Measurements from ENCODE around the gene FAIM2.

Gene FAIM2

DNA sequence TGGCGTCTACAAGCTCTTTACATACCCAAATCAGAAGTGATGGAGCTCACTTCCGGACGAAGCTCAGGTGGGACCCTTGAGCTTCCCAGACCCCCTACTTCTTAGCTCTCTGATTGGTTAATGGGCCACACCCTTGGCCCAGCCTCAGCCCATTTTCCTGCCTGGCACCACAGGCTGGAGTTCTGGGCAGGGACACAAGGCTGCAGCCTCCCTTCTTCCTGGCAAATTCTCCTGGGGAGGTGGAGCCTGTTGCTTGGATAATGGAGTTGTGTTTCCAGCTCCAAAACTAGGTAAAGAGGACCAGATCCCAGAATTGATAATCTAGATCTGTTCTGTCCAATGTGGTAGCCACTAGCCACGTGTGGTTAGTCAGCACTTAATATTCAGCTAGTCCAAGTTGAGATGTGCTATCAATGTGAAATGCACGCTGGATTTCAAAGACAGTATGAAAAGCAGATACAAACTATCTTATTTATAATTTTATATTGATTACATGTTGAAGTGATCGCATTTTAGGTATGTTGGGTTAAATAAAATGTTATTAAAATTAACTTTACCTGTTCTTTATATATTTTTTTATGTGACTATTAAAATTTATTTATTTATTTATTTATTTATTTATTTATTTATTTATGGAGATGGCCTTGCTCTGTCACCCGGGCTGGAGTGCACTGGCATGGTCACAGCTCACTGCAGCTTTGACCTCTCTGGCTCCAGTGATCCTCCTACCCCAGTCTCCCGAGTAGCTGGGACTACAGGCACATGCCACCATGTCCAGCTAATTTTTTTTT, 12.6 kb upstream of the FAIM2 start:
- H3K27me3 ChIP-seq (ENCODE audit: insufficient read depth, low read length): no peaks in the 10 kb centered on the region
- WGBS: 88% methylated on average over 6 of the region's 8 CpGs
- H3K9me3 ChIP-seq (ENCODE audit: insufficient read depth, low read depth, low read length): no peaks in the 10 kb centered on the region
- H3K36me3 ChIP-seq (ENCODE audit: insufficient read depth, low read length): no peaks in the 10 kb centered on the region
- peaks cover 9% of the 10 kb centered on the region; the same call in 1 of the 2 replicates for H3K4me1 ChIP-seq (ENCODE audit: insufficient read depth, low read length)
- no peak overlapping the region for H3K9ac ChIP-seq (ENCODE audit: low read depth, low read length)
- H3K27ac ChIP-seq (ENCODE audit: low read depth, low read length): no peak overlapping the region
- H3K4me3 ChIP-seq (ENCODE audit: low read length): no peak overlapping the region

DNA sequence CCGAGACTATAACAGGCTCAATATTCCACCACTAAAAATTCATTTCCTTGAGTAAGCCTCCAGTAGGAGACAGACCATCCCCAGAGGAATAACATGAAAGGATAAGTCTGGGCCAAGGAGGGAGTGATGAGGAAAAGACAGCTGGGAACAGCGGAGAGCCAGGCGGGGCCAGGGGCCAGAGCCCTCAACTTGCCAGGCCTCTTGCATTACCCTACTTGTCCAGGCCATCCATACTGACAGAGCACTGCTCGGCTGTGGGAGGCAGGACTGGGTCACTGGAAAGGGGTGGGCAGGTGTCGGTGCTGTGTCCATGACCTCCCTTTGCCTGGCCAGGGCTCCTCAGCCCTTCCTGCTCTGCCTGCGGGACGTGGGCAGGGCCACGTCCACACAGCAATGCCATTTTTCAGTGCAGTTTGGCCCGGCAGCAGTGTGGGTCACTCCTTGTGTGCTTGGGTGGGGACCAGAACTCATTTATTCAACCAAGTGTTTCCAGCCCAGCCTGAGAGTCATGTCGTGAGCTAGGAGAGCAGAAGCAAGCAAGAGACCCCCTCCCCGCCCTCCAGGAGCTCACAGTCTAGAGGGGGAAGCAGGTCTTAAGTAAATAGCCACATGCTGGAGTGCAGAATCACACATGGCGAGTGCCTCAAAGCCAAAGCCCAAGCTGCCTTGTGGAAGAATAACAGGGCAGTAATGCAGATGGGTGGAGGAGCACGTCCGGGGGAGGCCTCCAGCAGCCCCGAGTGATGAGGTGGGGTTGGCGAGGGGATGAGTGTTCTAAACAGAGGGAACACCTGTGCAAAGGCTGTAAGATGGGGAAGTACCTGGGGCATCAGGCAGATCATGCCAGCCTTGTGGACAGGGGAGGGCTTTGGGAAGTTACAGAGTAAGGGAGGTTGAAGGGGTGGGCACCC, 8.9 kb upstream of the FAIM2 start:
- Histone ChIP-seq H3K36me3 (ENCODE audit: insufficient read depth, low read length) (no peaks in the 10 kb centered on the region), H3K4me3 (ENCODE audit: low read length) (no peak overlapping the region), H3K9ac (ENCODE audit: low read depth, low read length) (no peak overlapping the region; the same call in 1 of the 2 replicates), H3K27ac (ENCODE audit: low read depth, low read length) (no peak overlapping the region), H3K27me3 (ENCODE audit: insufficient read depth, low read length) (no peaks in the 10 kb centered on the region; the same call in 1 of the 2 replicates), H3K4me1 (ENCODE audit: insufficient read depth, low read length) (peaks cover 24% of the 10 kb centered on the region), H3K9me3 (ENCODE audit: insufficient read depth, low read depth, low read length) (no peaks in the 10 kb centered on the region)
- 86% methylated on average over 16 of the region's 16 CpGs for WGBS

DNA sequence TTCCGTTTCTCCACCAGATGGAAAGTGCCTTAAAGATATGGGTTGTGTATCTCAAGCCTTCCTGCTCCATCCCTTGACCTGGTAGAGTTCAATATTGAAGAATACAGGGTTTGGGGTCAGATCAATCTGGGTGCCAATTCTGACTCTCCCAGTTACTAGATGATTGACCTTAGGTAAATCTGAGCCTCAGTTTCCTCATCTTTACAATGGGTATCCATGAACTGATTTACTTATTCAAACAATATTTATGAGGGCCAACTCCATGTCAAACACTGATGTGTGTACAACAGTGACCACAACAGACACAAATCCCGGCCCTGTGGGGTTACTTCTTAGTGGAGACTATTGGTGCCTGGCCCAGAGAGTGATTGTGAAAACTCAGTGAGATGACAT, 7.5 kb upstream of the FAIM2 start:
- Histone ChIP-seq H3K27ac (ENCODE audit: low read depth, low read length) (no peak overlapping the region), H3K36me3 (ENCODE audit: insufficient read depth, low read length) (no peaks in the 10 kb centered on the region), H3K4me3 (ENCODE audit: low read length) (no peak overlapping the region), H3K4me1 (ENCODE audit: insufficient read depth, low read length) (peaks cover 24% of the 10 kb centered on the region), H3K9me3 (ENCODE audit: insufficient read depth, low read depth, low read length) (no peaks in the 10 kb centered on the region), H3K9ac (ENCODE audit: low read depth, low read length) (no peak overlapping the region), H3K27me3 (ENCODE audit: insufficient read depth, low read length) (no peaks in the 10 kb centered on the region; the same call in 1 of the 2 replicates)
- 90% methylated on average over 2 of the region's 2 CpGs for WGBS

DNA sequence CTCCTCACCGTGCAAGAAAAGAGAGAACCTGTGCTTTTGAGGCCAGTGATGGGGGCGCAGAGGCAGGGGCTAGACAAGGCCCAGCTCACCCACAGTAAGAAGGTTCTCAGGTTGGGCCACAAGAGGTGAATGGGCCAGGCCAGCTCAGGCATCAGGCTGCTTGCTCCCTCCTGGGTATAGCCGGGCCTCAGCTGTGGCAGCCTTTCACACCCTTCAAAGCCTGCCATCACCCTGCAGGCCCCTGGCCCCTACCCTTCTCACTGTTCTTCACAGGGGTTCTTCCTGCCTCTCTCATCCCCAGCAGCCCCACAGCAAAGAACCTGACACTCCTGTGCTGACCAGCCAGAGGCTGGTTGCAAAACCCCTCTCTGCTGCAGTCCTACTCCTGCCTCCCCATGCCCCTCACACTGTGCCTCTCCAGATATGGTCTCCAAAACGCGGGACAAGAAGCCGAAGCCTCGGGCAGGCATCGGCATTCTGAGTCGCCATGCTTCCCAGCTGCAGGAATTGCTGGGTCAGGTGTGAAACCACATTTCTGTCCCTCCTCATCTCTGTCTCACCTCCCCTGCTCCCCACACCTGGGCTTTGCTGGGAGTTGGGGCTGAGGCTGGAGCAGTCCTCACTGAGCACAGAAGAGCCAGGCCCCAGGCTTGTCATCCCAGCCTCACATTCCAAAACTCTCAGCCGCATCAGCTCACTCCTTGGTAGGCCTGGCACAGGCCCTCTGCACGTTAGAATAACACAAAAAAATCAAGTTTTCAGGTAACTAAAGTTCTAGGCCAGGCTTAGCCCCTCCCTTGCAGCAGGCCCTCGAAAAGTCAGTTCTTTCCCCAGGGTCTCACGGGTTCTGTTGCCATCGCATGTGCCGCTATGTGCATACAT, 6.9 kb upstream of the FAIM2 start:
- WGBS: 85% methylated on average over 15 of the region's 15 CpGs
- Histone ChIP-seq H3K4me3 (ENCODE audit: low read length) (no peak overlapping the region), H3K9ac (ENCODE audit: low read depth, low read length) (no peak overlapping the region), H3K4me1 (ENCODE audit: insufficient read depth, low read length) (peaks cover 24% of the 10 kb centered on the region), H3K36me3 (ENCODE audit: insufficient read depth, low read length) (no peaks in the 10 kb centered on the region), H3K27me3 (ENCODE audit: insufficient read depth, low read length) (no peaks in the 10 kb centered on the region; the same call in 1 of the 2 replicates), H3K9me3 (ENCODE audit: insufficient read depth, low read depth, low read length) (no peaks in the 10 kb centered on the region), H3K27ac (ENCODE audit: low read depth, low read length) (no peak overlapping the region)

DNA sequence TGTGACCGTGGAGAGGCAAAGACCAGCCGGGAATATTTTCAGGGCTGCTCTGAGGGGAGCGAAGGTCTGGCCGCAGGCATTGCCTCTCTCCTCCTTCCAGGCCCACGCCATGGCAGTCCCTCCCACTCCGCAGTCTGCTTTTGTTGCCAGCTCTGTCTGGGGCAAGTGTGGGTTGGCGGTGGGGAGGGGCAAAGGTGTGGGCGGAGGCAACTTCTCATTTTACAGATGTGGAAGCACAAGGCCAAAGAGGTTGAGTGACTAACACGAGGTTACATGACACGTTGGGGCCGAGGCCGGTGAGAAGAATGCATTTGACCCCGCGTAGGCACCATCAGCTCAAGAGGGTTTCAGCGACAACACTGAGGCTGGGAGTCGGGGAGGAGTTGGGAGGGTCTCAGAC, 6.1 kb upstream of the FAIM2 start:
- Histone ChIP-seq H3K9me3 (ENCODE audit: insufficient read depth, low read depth, low read length) (no peaks in the 10 kb centered on the region), H3K27me3 (ENCODE audit: insufficient read depth, low read length) (peaks cover 3% of the 10 kb centered on the region), H3K36me3 (ENCODE audit: insufficient read depth, low read length) (no peaks in the 10 kb centered on the region), H3K4me1 (ENCODE audit: insufficient read depth, low read length) (peaks cover 24% of the 10 kb centered on the region), H3K9ac (ENCODE audit: low read depth, low read length) (no peak overlapping the region), H3K4me3 (ENCODE audit: low read length) (no peak overlapping the region), H3K27ac (ENCODE audit: low read depth, low read length) (no peak overlapping the region)
- 50% methylated on average over 16 of the region's 16 CpGs for WGBS

DNA sequence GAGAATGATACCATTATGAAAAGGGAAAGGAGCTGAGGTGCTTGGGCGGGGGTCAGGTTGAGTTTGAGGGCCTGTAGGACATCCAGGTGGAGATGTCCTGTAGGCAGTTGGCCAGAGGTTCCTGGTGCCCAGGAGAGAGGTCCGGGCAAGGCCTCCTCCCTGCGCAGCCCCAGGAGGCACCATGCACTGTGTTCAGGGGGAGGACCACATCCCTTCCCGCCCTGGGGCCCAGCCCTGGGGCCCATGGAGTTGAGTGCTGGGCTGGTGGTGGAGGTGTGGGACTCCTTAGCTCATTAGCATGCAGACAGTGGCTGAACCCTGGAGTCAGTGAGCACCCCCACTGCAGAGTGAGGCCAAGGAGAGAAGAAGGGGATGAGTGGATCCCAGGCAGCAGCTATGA, 5.7 kb upstream of the FAIM2 start:
- peaks cover 24% of the 10 kb centered on the region for H3K4me1 ChIP-seq (ENCODE audit: insufficient read depth, low read length)
- H3K27me3 ChIP-seq (ENCODE audit: insufficient read depth, low read length): peaks cover 7% of the 10 kb centered on the region
- H3K9ac ChIP-seq (ENCODE audit: low read depth, low read length): no peak overlapping the region
- H3K4me3 ChIP-seq (ENCODE audit: low read length): no peak overlapping the region
- H3K36me3 ChIP-seq (ENCODE audit: insufficient read depth, low read length): no peaks in the 10 kb centered on the region
- no peaks in the 10 kb centered on the region for H3K9me3 ChIP-seq (ENCODE audit: insufficient read depth, low read depth, low read length)
- H3K27ac ChIP-seq (ENCODE audit: low read depth, low read length): no peak overlapping the region
- 87% methylated on average over 4 of the region's 4 CpGs for WGBS

DNA sequence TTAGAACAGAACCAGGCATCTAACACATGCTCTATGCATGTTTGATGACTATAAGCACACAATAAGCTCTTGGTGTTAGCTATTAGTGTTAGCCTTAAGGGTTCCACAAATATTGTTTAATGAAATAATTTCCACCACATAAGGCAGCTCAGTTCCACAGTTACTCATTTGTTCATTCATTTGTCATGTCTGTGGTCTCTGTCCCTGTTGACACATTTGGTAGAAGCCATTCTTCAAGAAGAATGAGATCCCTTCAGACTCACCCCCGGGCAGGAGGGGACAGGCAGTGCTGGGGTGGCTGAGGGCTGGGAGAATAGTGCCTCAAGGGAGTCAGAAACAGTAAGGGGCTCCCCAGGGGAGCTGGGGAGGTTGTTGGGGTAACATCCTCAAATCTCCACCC, 3.7 kb upstream of the FAIM2 start:
- H3K4me1 ChIP-seq (ENCODE audit: insufficient read depth, low read length): peaks cover 23% of the 10 kb centered on the region

DNA sequence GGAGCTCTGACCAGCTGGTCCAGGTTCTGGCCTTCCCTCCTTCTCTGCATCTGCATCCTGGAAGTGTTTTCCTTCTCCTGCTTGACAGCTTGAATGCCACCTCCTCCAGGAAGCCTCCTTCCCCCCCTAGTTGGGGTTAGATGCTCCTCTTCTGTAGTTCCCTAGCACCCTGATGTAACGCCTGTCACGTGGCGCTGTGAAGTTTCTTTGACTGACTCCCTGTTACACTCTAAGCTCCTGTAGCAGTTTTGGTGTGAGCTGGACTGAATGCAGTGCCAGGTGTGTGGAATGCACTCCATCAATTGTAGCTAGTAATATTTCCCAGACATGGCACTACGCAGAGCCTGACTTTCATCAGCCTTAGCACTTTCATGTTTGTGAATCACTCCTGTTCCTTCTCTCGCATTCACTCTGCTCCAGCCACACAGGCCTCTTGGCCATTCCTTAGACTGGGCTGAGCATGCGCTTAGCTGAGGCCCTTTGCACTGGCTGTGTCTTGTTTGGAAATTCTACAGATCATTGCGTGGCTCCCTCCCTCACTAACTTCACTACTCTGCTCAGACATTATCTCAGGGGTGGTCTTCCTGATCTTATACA, 2.1 kb upstream of the FAIM2 start:
- H3K4me1 ChIP-seq (ENCODE audit: insufficient read depth, low read length): peaks cover 17% of the 10 kb centered on the region
- H3K9me3 ChIP-seq (ENCODE audit: insufficient read depth, low read depth, low read length): no peaks in the 10 kb centered on the region
- 92% methylated on average over 7 of the region's 7 CpGs for WGBS

More for the DNA sequence above, 3.7 kb upstream of the FAIM2 start:
- WGBS: 100% methylated on average over 1 of the region's 1 CpG
- Histone ChIP-seq H3K36me3 (ENCODE audit: insufficient read depth, low read length) (no peaks in the 10 kb centered on the region), H3K9ac (ENCODE audit: low read depth, low read length) (no peak overlapping the region), H3K27me3 (ENCODE audit: insufficient read depth, low read length) (peaks cover 25% of the 10 kb centered on the region), H3K27ac (ENCODE audit: low read depth, low read length) (no peak overlapping the region), H3K9me3 (ENCODE audit: insufficient read depth, low read depth, low read length) (no peaks in the 10 kb centered on the region), H3K4me3 (ENCODE audit: low read length) (no peak overlapping the region)

DNA sequence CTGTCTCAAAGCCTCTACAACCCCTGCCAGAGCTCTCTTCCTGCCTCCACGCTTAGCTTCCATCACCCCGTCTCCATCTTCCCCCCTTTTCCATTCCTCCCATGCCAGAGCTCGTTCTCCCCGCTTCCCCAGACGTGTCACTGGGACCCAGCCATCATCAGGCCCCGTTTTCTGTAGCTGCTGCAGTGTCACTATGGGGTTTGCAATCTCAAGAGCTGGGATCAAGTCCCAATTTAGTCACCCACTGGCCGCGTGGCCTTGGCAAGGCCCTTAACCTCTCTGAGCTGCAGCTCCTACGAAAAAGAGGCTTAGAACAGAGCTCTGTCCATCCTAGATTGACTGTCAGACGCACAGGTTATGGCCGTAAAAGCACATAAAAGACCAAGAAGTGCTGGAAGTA, 901 bp upstream of the FAIM2 start:
- Histone ChIP-seq H3K36me3 (ENCODE audit: insufficient read depth, low read length) (no peaks in the 10 kb centered on the region), H3K4me3 (ENCODE audit: low read length) (no peak overlapping the region), H3K27me3 (ENCODE audit: insufficient read depth, low read length) (peaks cover 25% of the 10 kb centered on the region), H3K4me1 (ENCODE audit: insufficient read depth, low read length) (peaks cover 7% of the 10 kb centered on the region), H3K27ac (ENCODE audit: low read depth, low read length) (no peak overlapping the region), H3K9me3 (ENCODE audit: insufficient read depth, low read depth, low read length) (no peaks in the 10 kb centered on the region), H3K9ac (ENCODE audit: low read depth, low read length) (no peak overlapping the region)
- 90% methylated on average over 11 of the region's 11 CpGs for WGBS

More for the DNA sequence above, 2.1 kb upstream of the FAIM2 start:
- H3K27me3 ChIP-seq (ENCODE audit: insufficient read depth, low read length): peaks cover 25% of the 10 kb centered on the region
- no peak overlapping the region for H3K4me3 ChIP-seq (ENCODE audit: low read length)
- no peaks in the 10 kb centered on the region for H3K36me3 ChIP-seq (ENCODE audit: insufficient read depth, low read length)
- H3K9ac ChIP-seq (ENCODE audit: low read depth, low read length): no peak overlapping the region
- no peak overlapping the region for H3K27ac ChIP-seq (ENCODE audit: low read depth, low read length)

DNA sequence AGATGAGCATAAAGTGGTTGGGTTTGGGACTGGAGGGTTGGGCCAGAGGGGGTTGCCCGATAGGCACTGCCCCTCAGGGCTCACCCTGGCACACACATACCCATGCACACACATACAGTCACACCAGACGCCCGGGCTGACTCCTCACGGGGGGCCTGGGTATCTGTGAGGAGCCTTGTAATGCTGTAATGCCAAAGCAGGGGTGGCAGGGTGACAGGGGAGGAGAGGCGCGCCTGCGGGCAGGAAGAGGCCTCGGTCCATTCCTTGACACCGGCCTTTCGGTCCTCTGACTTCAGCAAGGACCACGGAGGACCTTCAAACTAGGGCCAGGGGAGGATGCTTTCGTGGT, 375 bp downstream of the FAIM2 start:
- 0 out of 2 replicates have a peak, but pooled peaks cover 4% of the 10 kb centered on the region for H3K4me1 ChIP-seq (ENCODE audit: insufficient read depth, low read length)
- no peaks in the 10 kb centered on the region for H3K36me3 ChIP-seq (ENCODE audit: insufficient read depth, low read length)
- WGBS: 76% methylated on average over 11 of the region's 12 CpGs
- H3K4me3 ChIP-seq (ENCODE audit: low read length): peak overlapping the region; percentile 34
- peaks cover 25% of the 10 kb centered on the region for H3K27me3 ChIP-seq (ENCODE audit: insufficient read depth, low read length)
- H3K9ac ChIP-seq (ENCODE audit: low read depth, low read length): no peak overlapping the region
- no peak overlapping the region for H3K27ac ChIP-seq (ENCODE audit: low read depth, low read length)
- no peaks in the 10 kb centered on the region for H3K9me3 ChIP-seq (ENCODE audit: insufficient read depth, low read depth, low read length)

All from HUES64 (cell line).